GM10847 (cell line): ENCODE results near the gene SPTB.

Experiments used
- POLR2A ChIP-seq: IDR thresholded peaks from 2 replicates; pipeline ENCODE4 v1.6.1; 2011; ENCODE audit not compliant: insufficient read length; ENCODE audit errors: extremely low read depth

Gene SPTB

GRCh38 chr14:64771161-64771560 is 108.5 kb downstream of the SPTB start:
- no peak for TF ChIP-seq POLR2A

GRCh38 chr14:64770751-64771150 is 109.0 kb downstream of the SPTB start:
- no peak for TF ChIP-seq POLR2A

- TF ChIP-seq POLR2A, result no peak
These were observed 110.3 kb downstream of the SPTB start for GRCh38 chr14:64769096-64770020.

DNA sequence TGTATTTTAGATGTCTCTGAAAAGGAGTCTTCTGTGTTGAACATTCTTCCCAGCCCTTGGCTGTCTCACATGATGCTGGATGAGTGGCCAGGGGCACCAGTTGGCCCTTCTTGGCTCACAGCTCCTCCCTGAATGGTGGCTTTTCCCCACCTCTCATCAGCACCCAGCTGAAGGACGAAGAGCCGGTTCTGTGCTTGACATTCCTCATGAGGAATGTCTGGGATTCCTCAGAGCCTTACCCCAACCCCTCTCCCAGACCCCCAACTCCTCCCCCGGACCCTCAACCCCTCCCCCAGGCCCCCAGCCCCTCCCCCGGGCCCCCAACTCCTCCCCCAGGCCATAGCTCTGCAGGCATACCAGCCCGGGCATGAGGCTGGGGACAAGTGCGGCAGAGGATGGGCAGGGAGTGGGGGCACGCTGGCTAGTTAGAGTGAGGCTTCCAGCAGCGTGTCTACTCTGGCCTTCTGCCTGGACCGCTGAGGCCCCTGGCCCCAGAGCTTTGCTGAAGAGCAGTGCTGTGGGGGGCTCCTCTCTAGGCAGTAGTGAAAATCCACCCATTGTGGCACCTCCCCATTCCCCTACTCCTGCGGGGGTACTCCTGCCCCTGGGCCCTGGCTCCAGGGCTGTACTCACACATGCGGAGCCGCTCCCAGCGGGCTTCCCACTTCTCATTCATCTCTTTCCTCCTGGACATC is 111.2 kb downstream of the SPTB start:
- no peak for TF ChIP-seq POLR2A

- no peak for TF ChIP-seq POLR2A
These were observed 112.3 kb downstream of the SPTB start for GRCh38 chr14:64767215-64767964.

DNA sequence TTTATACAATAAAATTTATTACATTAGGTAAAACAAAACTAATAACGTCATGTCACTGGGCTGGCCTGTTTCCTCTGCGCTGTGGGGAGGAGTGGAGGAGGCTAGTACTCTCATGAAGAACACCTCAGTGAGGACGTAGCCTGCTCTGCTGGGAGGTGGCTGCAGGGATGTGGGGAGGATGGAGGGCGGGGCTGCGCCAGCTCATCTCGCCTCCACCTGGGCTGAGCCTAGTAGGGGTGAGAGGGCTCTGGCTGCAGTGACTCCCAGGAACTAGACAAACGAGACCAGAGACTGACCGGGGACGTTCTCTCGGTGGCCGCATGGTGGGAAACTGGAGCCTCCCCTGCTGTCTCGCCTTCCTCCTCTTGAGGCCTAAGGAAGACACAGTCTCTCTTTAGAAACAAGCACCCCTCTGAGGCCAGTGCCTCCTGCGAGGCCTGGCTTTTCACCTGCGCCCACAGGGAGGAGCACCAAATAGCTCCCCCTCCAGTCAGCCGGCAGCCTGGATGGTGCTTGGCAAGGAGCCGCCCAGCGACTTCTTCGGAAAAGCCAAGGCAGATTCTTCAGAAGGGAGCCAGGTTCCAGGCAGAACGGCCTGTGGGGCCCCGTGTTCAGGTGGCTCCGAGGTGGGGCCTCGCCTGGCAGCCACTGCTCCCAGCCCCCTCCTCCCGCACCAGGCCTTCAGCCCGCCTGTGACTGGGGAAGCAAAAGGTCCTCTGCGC is 113.1 kb downstream of the SPTB start:
- no peak for TF ChIP-seq POLR2A

- no peak for TF ChIP-seq POLR2A
These were observed 113.9 kb downstream of the SPTB start for GRCh38 chr14:64765740-64766302.

DNA sequence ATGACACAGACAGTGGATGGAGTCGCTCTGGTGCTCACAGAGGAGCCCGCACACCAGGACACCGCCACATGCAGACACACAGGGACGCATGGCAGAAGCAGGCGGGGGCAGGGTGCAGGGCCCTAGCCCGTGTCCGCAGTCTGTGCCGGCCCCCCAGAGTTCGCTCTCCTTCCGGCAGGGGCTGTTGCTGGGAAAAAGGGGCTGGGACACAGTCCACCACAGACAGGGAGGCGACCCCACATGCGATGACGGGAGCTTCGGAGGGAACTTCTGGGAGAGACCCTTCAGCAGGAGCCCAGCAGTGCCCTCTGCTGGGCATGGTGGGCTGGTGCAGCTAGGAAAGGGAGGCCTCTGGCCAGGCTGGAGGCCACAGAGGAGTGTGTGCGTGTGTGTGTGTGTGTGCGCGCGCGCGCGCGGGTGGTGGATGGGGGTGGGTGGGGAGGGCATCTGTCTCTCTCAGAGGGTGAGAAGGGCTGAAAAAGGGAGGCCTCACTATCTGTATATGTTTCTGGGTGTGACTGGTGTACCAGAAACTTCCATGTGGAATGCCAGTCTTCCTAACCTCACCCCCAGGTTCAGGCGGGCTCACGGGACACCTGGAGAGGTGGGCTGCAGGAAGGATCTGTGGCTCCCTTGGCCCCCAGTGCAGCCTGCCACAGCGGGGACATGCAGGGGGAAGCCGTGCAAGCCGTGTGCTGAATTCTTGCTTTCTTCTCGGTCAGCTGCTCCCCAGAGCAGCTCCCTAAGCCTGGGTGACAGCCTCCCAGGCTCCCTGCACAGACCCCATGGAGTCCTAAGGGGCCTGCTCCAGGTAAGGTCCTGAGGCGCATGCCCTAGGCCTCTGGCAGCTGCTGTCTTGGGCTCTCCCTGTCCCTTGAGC is 114.8 kb downstream of the SPTB start:
- no peak for TF ChIP-seq POLR2A

GRCh38 chr14:64763801-64764621 is 115.7 kb downstream of the SPTB start:
- no peak for TF ChIP-seq POLR2A

DNA sequence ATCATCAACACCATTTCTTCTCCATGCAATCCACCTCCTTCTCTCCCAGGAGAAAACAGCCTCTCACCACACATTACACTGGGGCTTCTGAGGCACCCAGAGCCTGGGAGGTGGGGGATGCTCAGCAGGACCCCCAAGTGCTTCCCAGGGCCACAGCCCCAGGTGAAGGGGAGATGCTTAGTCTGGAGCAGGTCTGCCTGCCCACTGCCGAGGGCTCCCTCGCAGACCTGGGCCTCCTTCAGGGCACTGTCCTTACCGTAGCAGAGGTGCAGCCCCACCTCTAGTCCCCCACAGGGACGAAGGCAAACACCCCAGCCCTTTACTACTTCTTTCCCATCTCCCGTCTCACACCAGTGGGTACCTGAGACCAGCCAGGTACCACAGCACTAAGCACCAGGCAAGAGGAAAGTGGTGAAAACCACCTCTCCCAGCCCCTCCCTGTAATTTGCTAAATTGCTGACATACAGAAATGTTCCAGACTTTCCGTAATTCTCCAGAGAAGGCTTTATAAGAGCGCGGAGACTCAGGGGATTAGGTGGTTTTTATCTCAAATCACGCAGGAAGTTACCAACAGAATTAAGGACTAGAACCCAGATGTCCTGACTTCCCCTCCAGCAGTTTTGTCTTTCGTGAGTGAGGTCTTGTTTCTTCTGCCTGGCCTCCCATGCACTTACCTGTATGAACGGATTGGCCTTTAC is 116.5 kb downstream of the SPTB start:
- no peak for TF ChIP-seq POLR2A

- no peak for TF ChIP-seq POLR2A
These were observed 117.4 kb downstream of the SPTB start for GRCh38 chr14:64762044-64763034.

GRCh38 chr14:64761441-64762043 is 118.2 kb downstream of the SPTB start:
- TF ChIP-seq POLR2A, result no peak
